Stimulated activated CD8-positive, alpha-beta memory T cell treated with anti-CD3 and anti-CD28 coated beads, Interleukin-7, amount 100 ng/mL, for 24 hours (primary cell): ENCODE data around the gene FRRS1.

Experiments
- DNase-seq: peaks from one replicate; pipeline ENCODE4 v3.0.0-alpha.2; 2020; ENCODE audit warnings: low read depth

FRRS1 gene

DNA sequence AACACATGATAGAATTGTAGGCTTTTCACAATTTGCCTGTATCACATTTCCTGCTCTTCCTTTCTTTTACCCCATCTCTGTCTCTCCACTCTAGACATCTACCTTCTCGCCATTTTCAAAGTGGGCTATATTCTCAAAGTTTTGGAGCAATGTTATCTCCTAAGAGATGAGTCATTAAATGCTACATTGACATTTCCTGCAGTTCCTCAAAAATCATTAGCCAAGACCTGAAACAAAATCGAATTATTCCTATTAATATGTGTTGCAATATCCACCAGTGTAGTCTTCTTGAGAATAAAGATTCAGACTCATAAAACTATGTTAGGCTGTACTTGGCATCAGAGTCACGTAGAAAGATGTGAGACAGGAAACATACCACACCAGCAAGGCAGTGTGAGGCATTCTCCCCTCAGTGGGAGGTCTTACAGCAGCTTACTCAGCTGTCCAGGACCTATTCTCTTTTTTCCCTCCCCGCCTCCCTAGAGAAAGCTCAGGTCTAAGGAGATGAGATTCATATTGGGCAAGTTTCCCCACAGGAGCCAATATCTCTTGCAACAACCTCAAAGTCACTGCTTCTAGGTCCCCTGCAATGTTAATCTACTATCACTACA is 38.8 kb downstream of the FRRS1 start:
- DNase-seq: no peak

DNA sequence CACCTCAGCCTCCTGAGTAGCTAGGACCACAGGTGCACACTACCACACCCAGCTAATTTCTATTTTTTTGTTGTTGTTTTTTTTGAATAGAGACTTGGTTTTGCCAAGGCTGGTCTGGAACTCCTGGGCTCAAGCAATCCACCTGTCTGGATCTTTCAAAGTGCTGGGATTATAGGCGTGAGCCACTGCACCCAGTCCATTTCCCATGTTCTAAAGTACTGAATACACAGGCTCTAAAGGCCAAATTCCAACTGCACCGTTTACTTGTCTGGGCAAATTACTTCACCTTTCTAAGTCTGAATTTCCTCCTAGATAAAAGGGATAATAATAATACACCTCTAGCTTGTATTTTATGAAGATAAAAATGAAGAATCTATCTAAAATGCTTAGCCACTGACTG is 39.6 kb downstream of the FRRS1 start:
- no peak for DNase-seq

GRCh38 chr1:99726407-99726806 is 40.0 kb downstream of the FRRS1 start:
- DNase-seq: no peak

- no peak for DNase-seq
These were observed 40.4 kb downstream of the FRRS1 start for GRCh38 chr1:99725996-99726395.

- no peak for DNase-seq
These were observed 43.2 kb downstream of the FRRS1 start for GRCh38 chr1:99723251-99723650.

DNA sequence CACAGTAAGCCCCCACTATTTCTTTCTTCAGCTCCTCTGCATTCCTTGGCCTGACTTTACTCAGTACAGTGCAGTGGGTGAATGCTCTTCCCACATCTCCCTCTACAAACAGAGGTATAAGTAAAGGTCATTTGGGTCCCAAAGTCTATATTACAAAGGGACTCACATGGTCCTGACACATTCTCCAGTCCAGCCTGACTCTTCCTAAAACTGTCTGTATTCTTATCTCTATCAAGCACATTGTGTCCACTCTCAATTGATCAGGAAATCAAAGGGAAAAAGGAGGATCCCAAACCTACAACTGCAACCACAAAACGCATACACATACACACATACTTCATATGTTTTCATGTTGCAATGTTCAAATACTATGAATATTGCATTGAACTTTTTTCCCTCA is 49.4 kb downstream of the FRRS1 start:
- DNase-seq: no peak

DNA sequence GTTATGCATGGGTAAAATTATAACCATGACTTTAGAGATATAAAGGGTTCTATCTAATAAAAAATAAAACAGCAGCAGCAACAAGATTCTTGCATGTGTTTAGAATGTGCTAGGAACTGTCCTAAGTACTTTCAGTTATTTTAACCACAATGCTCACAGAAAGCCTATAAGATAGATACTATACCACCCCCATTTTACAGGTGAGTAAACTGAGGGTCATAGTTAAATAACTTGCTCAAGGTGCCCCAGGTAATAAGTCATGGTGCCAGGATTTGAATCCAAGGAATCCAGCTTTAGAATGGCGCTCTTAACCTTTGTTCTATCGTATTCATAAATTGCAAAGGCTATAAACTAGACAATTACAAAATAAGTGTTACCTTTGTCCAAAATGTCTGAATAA is 53.4 kb downstream of the FRRS1 start:
- no peak for DNase-seq

GRCh38 chr1:99710994-99711393 is 55.4 kb downstream of the FRRS1 start:
- no peak for DNase-seq

DNA sequence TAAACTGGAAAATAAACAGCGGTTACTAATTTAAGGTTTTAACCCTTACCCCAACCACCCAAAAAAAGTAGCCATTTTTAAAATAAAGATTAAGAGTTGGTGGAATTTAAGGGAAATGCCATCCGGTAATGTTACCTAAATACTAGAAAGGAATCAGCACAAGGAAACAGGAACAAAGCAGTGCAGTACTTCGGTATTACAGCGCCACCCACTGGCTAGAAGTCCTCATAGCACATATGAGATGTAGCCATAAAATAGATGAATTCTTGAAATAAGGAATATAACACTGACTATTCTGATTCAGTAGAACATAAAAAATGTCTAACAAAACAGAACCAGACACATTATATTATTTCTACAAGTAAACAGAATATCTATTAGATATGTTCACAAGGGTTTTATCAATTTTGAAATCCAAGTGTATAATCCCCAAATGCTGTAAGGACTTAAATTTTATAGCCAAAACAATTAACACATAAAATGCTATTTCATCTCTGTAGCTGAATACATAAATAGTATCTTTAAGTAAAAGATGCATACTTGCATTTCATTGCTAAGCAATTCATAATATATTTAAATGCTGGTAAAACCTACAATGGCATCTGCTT is 58.8 kb downstream of the FRRS1 start:
- peak; percentile 29 for DNase-seq

- DNase-seq: no peak
These were observed 61.0 kb downstream of the FRRS1 start for GRCh38 chr1:99705385-99705784.

- no peak for DNase-seq
These were observed 62.0 kb downstream of the FRRS1 start for GRCh38 chr1:99704356-99704816.

- DNase-seq: no peak
These were observed 64.2 kb downstream of the FRRS1 start for GRCh38 chr1:99702221-99702620.

DNA sequence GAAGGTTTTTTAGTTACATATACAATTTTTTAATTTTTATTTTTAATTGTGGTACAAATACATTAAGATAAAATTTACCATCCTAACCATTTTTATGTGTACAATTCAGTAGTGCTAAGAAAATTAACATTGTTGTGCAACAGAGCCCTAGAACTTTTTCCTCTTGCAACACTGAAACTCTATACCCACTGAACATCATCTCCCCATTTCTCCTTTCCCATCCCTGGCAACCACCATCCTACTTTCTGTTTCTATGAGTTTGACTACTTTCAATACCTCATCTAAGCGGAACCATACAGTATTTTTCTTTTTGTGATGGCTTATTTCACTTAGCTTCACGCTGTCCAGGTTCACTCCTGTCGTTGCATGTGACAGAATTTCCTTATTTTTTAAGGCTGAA is 66.4 kb downstream of the FRRS1 start:
- DNase-seq: no peak

- DNase-seq: no peak
These were observed 68.9 kb downstream of the FRRS1 start for GRCh38 chr1:99697580-99697979.

GRCh38 chr1:99696616-99697015 is 69.8 kb downstream of the FRRS1 start:
- no peak for DNase-seq

DNA sequence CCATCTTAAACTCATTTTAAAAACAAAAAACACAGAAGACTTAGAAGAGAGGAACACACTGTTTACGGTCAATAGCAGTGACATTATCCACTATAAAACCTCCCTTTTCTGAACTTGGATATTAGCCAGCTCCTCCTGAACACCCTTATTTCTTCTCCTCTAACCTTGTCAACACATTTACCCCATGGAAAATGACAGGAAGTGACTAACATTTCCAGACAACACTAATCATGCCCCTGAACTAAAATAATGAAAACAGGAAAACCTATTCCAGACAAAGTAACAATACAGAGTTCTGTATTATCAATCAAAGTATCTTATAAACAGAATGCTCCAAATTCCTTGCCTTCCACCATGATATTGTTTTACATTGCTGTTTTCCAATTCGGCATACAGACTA is 75.3 kb downstream of the FRRS1 start:
- DNase-seq: no peak

- DNase-seq: peak; percentile 4
These were observed 80.8 kb downstream of the FRRS1 start for GRCh38 chr1:99685516-99686180.

DNA sequence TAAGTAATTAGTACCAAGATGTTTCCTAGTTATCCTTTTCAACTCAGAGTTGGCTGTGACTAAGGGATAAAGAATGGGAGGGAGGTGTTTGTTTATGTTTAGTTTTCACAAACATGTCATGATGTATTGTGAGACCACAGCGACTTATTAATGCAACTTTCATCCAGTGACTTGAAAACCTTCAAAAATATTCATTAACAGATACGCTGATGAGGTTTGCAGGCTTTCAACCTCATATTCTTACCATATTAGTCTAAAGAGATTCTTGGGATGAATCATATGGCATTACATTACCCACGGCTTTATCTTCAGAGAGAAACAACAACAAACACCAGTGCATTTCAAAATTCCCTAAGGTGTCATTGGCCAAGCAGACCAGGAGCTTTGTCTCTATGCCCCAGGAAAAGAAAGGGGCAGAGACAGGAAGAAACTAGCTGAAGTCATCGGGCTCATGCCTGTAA is 84.1 kb downstream of the FRRS1 start:
- DNase-seq: no peak

GRCh38 chr1:99681583-99681982 is 84.9 kb downstream of the FRRS1 start:
- no peak for DNase-seq

GRCh38 chr1:99680270-99680669 is 86.2 kb downstream of the FRRS1 start:
- no peak for DNase-seq

DNA sequence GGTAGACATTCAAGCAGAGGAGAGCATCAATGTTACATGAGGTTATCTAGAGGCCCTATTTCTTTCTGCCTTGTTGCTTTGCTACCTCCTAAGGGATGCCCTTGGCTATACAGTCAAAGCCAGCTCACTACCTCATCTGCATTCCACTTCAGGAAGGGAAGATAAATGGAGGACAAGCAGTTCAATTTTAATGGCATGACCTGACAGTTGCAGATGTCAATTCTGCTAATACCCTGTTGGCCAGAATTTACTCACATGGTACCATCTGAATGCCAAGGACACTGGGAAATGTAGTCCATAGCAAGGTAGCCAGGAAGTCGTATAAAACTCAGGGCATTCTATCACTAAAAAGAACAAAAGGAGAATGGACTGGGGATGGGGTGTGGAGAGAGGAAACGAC is 89.0 kb downstream of the FRRS1 start:
- DNase-seq: no peak

DNA sequence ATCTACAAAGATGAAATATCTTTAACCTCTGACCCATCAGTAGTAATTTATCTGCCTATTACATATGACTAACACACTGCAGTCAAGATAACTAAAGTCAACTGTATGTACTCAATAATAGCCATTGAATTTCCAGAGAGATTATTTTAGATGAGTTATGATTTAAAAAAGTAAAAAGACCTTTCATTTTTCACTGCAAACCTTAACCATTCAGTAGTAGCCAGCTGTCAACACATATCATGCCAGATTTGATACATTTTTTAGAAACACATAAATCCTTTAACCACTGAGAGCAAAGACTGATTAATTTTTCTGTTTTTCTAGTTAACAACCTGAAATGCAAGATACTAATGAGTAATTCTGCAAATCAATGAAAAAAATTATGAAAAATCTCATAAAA is 89.6 kb downstream of the FRRS1 start:
- DNase-seq: no peak

GRCh38 chr1:99675994-99676393 is 90.4 kb downstream of the FRRS1 start:
- DNase-seq: no peak

- no peak for DNase-seq
These were observed 91.1 kb downstream of the FRRS1 start for GRCh38 chr1:99675292-99675691.
